HepG2 (cell line): ENCODE data around the gene MCM10. TPM values are rescaled to one million over a fixed set of nuclear protein-coding genes. Genes with fewer than 3 reads are reported as not detected.

ENCODE experiments used
- ATAC-seq: fragments of 200-7000 bp; cut with Tn5 transposase; 3 replicates; pipeline ENCODE4 v1.9.1; 2020; ENCODE audit warnings: mild to moderate bottlenecking, moderate library complexity
- BruUV-seq: library from RNA; stranded (reverse); fragments of 400-500 nt; replicated peaks from 2 replicates; lab custom pipeline; 2021; lab: Mats Ljungman, UMichigan
- CTCF ChIA-PET: fragments of 300-600 bp; formaldehyde crosslinking; extraction: SDS; loops from one replicate; lab custom pipeline; 2021; ENCODE audit warnings: low total read pairs, inconsistent platforms, low intra/inter-chr PET ratio; lab: Yijun Ruan, JAX
- POLR2A ChIA-PET: fragments of 350-600 bp; sonication (Branson Sonifier 250); formaldehyde crosslinking; loops from one replicate; lab custom pipeline; 2020; ENCODE audit warnings: antibody characterized with exemption, inconsistent platforms; lab: Yijun Ruan, JAX
- DNase-seq: peaks from one replicate; pipeline ENCODE4 v3.0.0-alpha.2; 2015; ENCODE audit warnings: low spot score
- FAIRE-seq: peaks from 3 replicates; lab custom pipeline; 2011; peaks lifted over from hg19 to GRCh38; lab: Jason Lieb, UNC
- H2AFZ ChIP-seq: one replicate; pipeline ENCODE4 v1.6.1; 2011; ENCODE audit warnings: low read length, inconsistent platforms
- H3K27ac ChIP-seq: fragments of 300-600 bp; 3 replicates; pipeline ENCODE4 v1.8.0; 2011; ENCODE audit warnings: mixed run types, mild to moderate bottlenecking, mixed read lengths, low read length, inconsistent platforms; ENCODE audit not compliant: insufficient read depth; ENCODE audit errors: extremely low read length
- H3K27me3 ChIP-seq, 2 experiments: fragments of 200-600 bp in 1 of 2; 2 replicates in 1 of 2; 3 replicates in 1 of 2; pipeline versions ENCODE4 v1.6.0 to v1.8.0; 2011; ENCODE audit warnings: low read length in 2 of 2, mild to moderate bottlenecking in 2 of 2, moderate library complexity in 2 of 2, inconsistent platforms in 1 of 2; ENCODE audit not compliant: insufficient read depth in 2 of 2, control insufficient read depth in 1 of 2
- H3K36me3 ChIP-seq, 2 experiments: fragments of 200-600 bp in 1 of 2; replicated peaks in 1 of 2; 2 replicates in 1 of 2; 3 replicates in 1 of 2; pipeline versions ENCODE4 v1.5.1 to v1.8.0; 2011; ENCODE audit warnings: low read length in 2 of 2, inconsistent platforms in 1 of 2; ENCODE audit not compliant: insufficient read depth in 2 of 2, control insufficient read depth in 1 of 2
- H3K4me1 ChIP-seq: 2 replicates; pipeline ENCODE4 v1.5.1; 2012; ENCODE audit warnings: low read length, inconsistent platforms; ENCODE audit not compliant: insufficient read depth
- H3K4me2 ChIP-seq: 2 replicates; pipeline ENCODE4 v1.6.0; 2011; ENCODE audit warnings: low read depth, low read length, inconsistent platforms
- H3K4me3 ChIP-seq, 3 experiments: fragments of 200-600 bp in 1 of 3; sonication (generic), shearing (Covaris generic) in 1 of 3; replicated peaks in 1 of 3; 2 replicates each; pipeline ENCODE4 v1.5.1; 2011 to 2016; ENCODE audit warnings: low read length in 3 of 3, inconsistent platforms in 2 of 3, low read depth in 2 of 3, mild to moderate bottlenecking in 2 of 3, control low read depth in 1 of 3, mixed read lengths in 1 of 3; ENCODE audit not compliant: insufficient read depth in 1 of 3
- H3K79me2 ChIP-seq: one replicate; pipeline ENCODE4 v1.6.1; 2011; ENCODE audit warnings: low read length, inconsistent platforms; ENCODE audit not compliant: insufficient read depth
- H3K9ac ChIP-seq: 2 replicates; pipeline ENCODE4 v1.6.0; 2011; ENCODE audit warnings: mild to moderate bottlenecking, low read depth, low read length, inconsistent platforms; ENCODE audit not compliant: insufficient read depth
- H3K9me3 ChIP-seq: 2 replicates; pipeline ENCODE4 v1.5.1; 2012; ENCODE audit warnings: mild to moderate bottlenecking, low read length
- H4K20me1 ChIP-seq: 2 replicates; pipeline ENCODE4 v1.6.0; 2011; ENCODE audit warnings: inconsistent platforms, mild to moderate bottlenecking, low read length, moderate library complexity; ENCODE audit not compliant: insufficient read depth
- PRDM15 ChIP-seq: sonication (generic); formaldehyde crosslinking; IDR thresholded peaks from 2 replicates; pipeline ENCODE4 v1.4.0; 2020; ENCODE audit warnings: missing genetic modification reagents
- SNAPC4 ChIP-seq: sonication (generic); formaldehyde crosslinking; IDR thresholded peaks from 2 replicates; pipeline ENCODE4 v1.4.0; 2020; ENCODE audit warnings: mild to moderate bottlenecking, missing genetic modification reagents
- ZBTB8A ChIP-seq: sonication (generic); formaldehyde crosslinking; IDR thresholded peaks from 2 replicates; pipeline ENCODE4 v1.4.0; 2020; ENCODE audit warnings: mild to moderate bottlenecking, low read depth, missing genetic modification reagents, borderline replicate concordance
- WGBS: methylation state at CpG from one replicate; pipeline ENCODE4 v1.1.6; 2017; ENCODE audit warnings: low lambda C conversion rate; 5-methylcytosine and 5-hydroxymethylcytosine counted together
- in situ Hi-C: cut with HindIII; loops from 2 replicates; pipeline ENCODE4 v1.10.0; 2017; ENCODE audit warnings: low pct_unique_long_range_greater_than_20kb; ENCODE audit not compliant: extremely low pct_ligation_motif_present
- intact Hi-C: fragments of 100-400 bp; cut with micrococcal nuclease; formaldehyde crosslinking; loops from one replicate; pipeline ENCODE4 v1.10.0; 2022; ENCODE audit not compliant: unreplicated experiment
- polyA plus RNA-seq, 8 experiments: library from polyadenylated mRNA; depleted of rRNA in 3 of 8; stranded (reverse) in 7 of 8; unstranded in 1 of 8; fragments of >200 nt; fragmentation: Illumina TruSeq in 4 of 8; extraction: Trizol in 4 of 8; gene quantifications; 2 replicates each; pipeline versions ENCODE4 v1.2.1 to v1.2.3, GENCODE V29; 2011 to 2016; ENCODE audit warnings: low read depth in 4 of 8, missing spikeins in 1 of 8, mixed read lengths in 1 of 8; ENCODE audit not compliant: insufficient read depth in 1 of 8
- total RNA-seq, 5 experiments: library from RNA; depleted of rRNA; stranded (reverse); fragments of >200 nt; fragmentation: Illumina TruSeq; extraction: Trizol; gene quantifications; 2 replicates each; pipeline ENCODE4 v1.2.3, GENCODE V29; 2016; ENCODE audit warnings: low read depth in 1 of 5

MCM10 gene
- total and polyA plus RNA-seq, 2 of the 13 experiments (the other 11 are each of a cell fraction or from before 2014, with no cell fraction given): 2.8 to 31.3 TPM

- peaks cover 7% of the 10 kb centered on the region; the same call in 1 of the 2 replicates for H3K4me1 ChIP-seq
- no peak overlapping the region for H2AFZ ChIP-seq
- FAIRE-seq (no peak), ATAC-seq (no peak), DNase-seq (no peak)
- no peaks in the 10 kb centered on the region for H3K27me3 ChIP-seq
- no peaks in the 10 kb centered on the region for H4K20me1 ChIP-seq
- no peaks in the 10 kb centered on the region for H3K9me3 ChIP-seq
- H3K4me2 ChIP-seq: no peak overlapping the region
- CTCF ChIA-PET: interaction anchor here (0.6 kb wide), 1 partner anchor 132 kb away, joined by 3 read pairs; no protein-coding TSS in a partner anchor
- BruUV-seq: no TSS peak
- H3K79me2 ChIP-seq: no peaks in the 10 kb centered on the region
- no peak overlapping the region for H3K9ac ChIP-seq
- intact Hi-C loops: no loop called here
- POLR2A ChIA-PET: no interaction called here
- peaks cover 3 to 14% of the 10 kb centered on the region in 2 experiments; a peak in 3 of 5 replicates for H3K36me3 ChIP-seq
- 79% methylated on average over 2 of the region's 2 CpGs for WGBS
- TF ChIP-seq SNAPC4 (CRISPR knock-in tag) (no peak), PRDM15 (no peak), ZBTB8A (no peak)
- no peak overlapping the region for H3K4me3 ChIP-seq
- in situ Hi-C loops: no loop called here
- H3K27ac ChIP-seq: no peak overlapping the region
These were observed 21.7 kb upstream of the MCM10 start for GRCh38 chr10:13139676-13140075.
